H1 (cell line): Measurements from ENCODE around the gene ERC1. TPM values are rescaled to one million over a fixed set of nuclear protein-coding genes. Genes with fewer than 3 reads are reported as not detected.

Source experiments
- CTCF ChIA-PET: fragments of 300-600 bp; sonication (Branson Sonifier 250); formaldehyde crosslinking; loops from one replicate; lab custom pipeline; 2021; ENCODE audit not compliant: partially characterized antibody; lab: Charles Lee
- POLR2A ChIA-PET: fragments of 300-600 bp; sonication (Branson Sonifier 250); formaldehyde crosslinking; loops from one replicate; lab custom pipeline; 2021; ENCODE audit warnings: inconsistent platforms; ENCODE audit not compliant: partially characterized antibody; lab: Charles Lee
- DNase-seq, 2 experiments: peaks; one replicate each; pipeline versions ENCODE4 v3.0.0 to v3.0.0-alpha.2; 2010 to 2022; ENCODE audit warnings: low spot score in 2 of 2, low read depth in 1 of 2, mixed read lengths in 1 of 2
- FAIRE-seq: peaks from 2 replicates; lab custom pipeline; 2011; peaks lifted over from hg19 to GRCh38; lab: Jason Lieb, UNC
- H2AFZ ChIP-seq: 2 replicates; pipeline ENCODE4 v1.8.1; 2012; ENCODE audit warnings: low read length, inconsistent platforms
- H2AK5ac ChIP-seq: 2 replicates; pipeline ENCODE4 v1.6.1; 2013; ENCODE audit warnings: low read depth, low read length
- H2BK120ac ChIP-seq: replicated peaks from 2 replicates; pipeline ENCODE3; 2013; ENCODE audit warnings: low read depth, low read length, inconsistent platforms
- H2BK12ac ChIP-seq: 2 replicates; pipeline ENCODE4 v1.6.1; 2013; ENCODE audit warnings: low read depth, low read length
- H2BK15ac ChIP-seq: 2 replicates; pipeline ENCODE4 v1.6.1; 2013; ENCODE audit warnings: low read length
- H2BK20ac ChIP-seq: 2 replicates; pipeline ENCODE4 v1.6.1; 2013; ENCODE audit warnings: low read length
- H2BK5ac ChIP-seq: 2 replicates; pipeline ENCODE4 v1.6.1; 2013; ENCODE audit warnings: low read depth, low read length
- H3K14ac ChIP-seq: 2 replicates; pipeline ENCODE4 v1.6.1; 2013; ENCODE audit warnings: inconsistent platforms; ENCODE audit not compliant: insufficient read length
- H3K18ac ChIP-seq: 2 replicates; pipeline ENCODE4 v1.6.1; 2013; ENCODE audit warnings: low read length; ENCODE audit errors: extremely low read depth
- H3K23ac ChIP-seq: 2 replicates; pipeline ENCODE4 v1.6.1; 2013; ENCODE audit warnings: inconsistent platforms; ENCODE audit not compliant: insufficient read length
- H3K23me2 ChIP-seq: 2 replicates; pipeline ENCODE4 v1.6.1; 2013; ENCODE audit warnings: low read depth, low read length
- H3K27ac ChIP-seq: 2 replicates; pipeline ENCODE4 v1.6.1; 2011; ENCODE audit warnings: low read depth, low read length, inconsistent platforms
- H3K27me3 ChIP-seq, 4 experiments: replicated peaks in 1 of 4; 1 replicate in 1 of 4; 2 replicates in 3 of 4; pipeline versions ENCODE4 v1.6.1 to v1.8.1; 2011 to 2013; ENCODE audit warnings: low read length in 3 of 4, mild to moderate bottlenecking in 3 of 4, inconsistent platforms in 2 of 4, mixed read lengths in 2 of 4, moderate library complexity in 1 of 4; ENCODE audit not compliant: control insufficient read depth in 3 of 4, insufficient read depth in 3 of 4; ENCODE audit errors: extremely low read depth in 1 of 4
- H3K36me3 ChIP-seq, 4 experiments: 2 replicates each; pipeline versions ENCODE4 v1.6.1 to v1.8.1; 2011 to 2013; ENCODE audit warnings: mild to moderate bottlenecking in 4 of 4, low read length in 3 of 4, moderate library complexity in 2 of 4, control low read depth in 1 of 4, inconsistent platforms in 1 of 4; ENCODE audit not compliant: insufficient read depth in 4 of 4, control insufficient read depth in 2 of 4
- H3K4ac ChIP-seq: replicated peaks from 2 replicates; pipeline ENCODE3; 2013; ENCODE audit warnings: low read length, low read depth, mixed read lengths, inconsistent platforms; ENCODE audit not compliant: insufficient read length
- H3K4me1 ChIP-seq, 4 experiments: replicated peaks in 1 of 4; 1 replicate in 1 of 4; 2 replicates in 3 of 4; pipeline versions ENCODE4 v1.6.1 to v1.8.1; 2011 to 2013; ENCODE audit warnings: low read length in 3 of 4, inconsistent platforms in 2 of 4, mixed read lengths in 1 of 4; ENCODE audit not compliant: insufficient read depth in 4 of 4, control insufficient read depth in 3 of 4
- H3K4me2 ChIP-seq, 2 experiments: 2 replicates each; pipeline versions ENCODE4 v1.6.1 to v1.8.1; 2011 to 2013; ENCODE audit warnings: low read depth in 2 of 2, low read length in 2 of 2, control low read depth in 1 of 2, inconsistent platforms in 1 of 2, mild to moderate bottlenecking in 1 of 2; ENCODE audit not compliant: insufficient read depth in 1 of 2
- H3K4me3 ChIP-seq, 4 experiments: fragments of 200-600, 300-600 bp in 1 of 4; sonication (generic), shearing (Covaris generic), sonication (Bioruptor Twin) in 1 of 4; 2 replicates each; pipeline versions ENCODE4 v1.5.1 to v1.8.1; 2011 to 2016; ENCODE audit warnings: low read length in 4 of 4, low read depth in 3 of 4, control low read depth in 2 of 4, inconsistent platforms in 2 of 4, mild to moderate bottlenecking in 2 of 4, mixed read lengths in 1 of 4, moderate library complexity in 1 of 4; ENCODE audit not compliant: insufficient read depth in 2 of 4; ENCODE audit errors: extremely low read depth in 1 of 4
- H3K56ac ChIP-seq: replicated peaks from 2 replicates; pipeline ENCODE3; 2013; ENCODE audit warnings: low read depth, mild to moderate bottlenecking, mixed read lengths, low read length, inconsistent platforms; ENCODE audit not compliant: insufficient read length
- H3K79me1 ChIP-seq: 2 replicates; pipeline ENCODE4 v1.6.1; 2013; ENCODE audit warnings: low read depth, low read length, control low read depth
- H3K79me2 ChIP-seq, 2 experiments: 2 replicates each; pipeline versions ENCODE4 v1.6.1 to v1.8.1; 2012 to 2013; ENCODE audit warnings: low read length in 2 of 2, mild to moderate bottlenecking in 2 of 2, inconsistent platforms in 1 of 2; ENCODE audit not compliant: insufficient read depth in 2 of 2, control insufficient read depth in 1 of 2
- H3K9ac ChIP-seq, 4 experiments: replicated peaks in 1 of 4; 1 replicate in 1 of 4; 2 replicates in 3 of 4; pipeline versions ENCODE4 v1.6.1 to v1.8.1; 2011 to 2013; ENCODE audit warnings: low read depth in 3 of 4, low read length in 3 of 4, control low read depth in 2 of 4, mild to moderate bottlenecking in 2 of 4, moderate library complexity in 2 of 4, inconsistent platforms in 1 of 4; ENCODE audit errors: extremely low read depth in 1 of 4
- H3K9me3 ChIP-seq, 2 experiments: 2 replicates each; pipeline versions ENCODE4 v1.6.1 to v1.8.1; 2012 to 2013; ENCODE audit warnings: mild to moderate bottlenecking in 2 of 2, moderate library complexity in 2 of 2, control low read depth in 1 of 2, inconsistent platforms in 1 of 2, low read depth in 1 of 2, low read length in 1 of 2, mixed read lengths in 1 of 2; ENCODE audit not compliant: insufficient read depth in 2 of 2
- H4K20me1 ChIP-seq, 2 experiments: replicated peaks in 1 of 2; 2 replicates each; pipeline versions ENCODE3 to v1.8.1; 2011 to 2013; ENCODE audit warnings: inconsistent platforms in 2 of 2, low read length in 2 of 2, mild to moderate bottlenecking in 1 of 2; ENCODE audit not compliant: insufficient read depth in 2 of 2, control insufficient read depth in 1 of 2
- H4K5ac ChIP-seq: 2 replicates; pipeline ENCODE4 v1.6.1; 2013; ENCODE audit warnings: low read length, low read depth, mixed read lengths, inconsistent platforms; ENCODE audit not compliant: insufficient read length
- H4K8ac ChIP-seq: 2 replicates; pipeline ENCODE4 v1.8.0; 2013; ENCODE audit warnings: mild to moderate bottlenecking, moderate library complexity, low read length, inconsistent platforms; ENCODE audit not compliant: insufficient read depth; ENCODE audit errors: extremely low read depth
- H4K91ac ChIP-seq: replicated peaks from 2 replicates; pipeline ENCODE3; 2013; ENCODE audit warnings: low read length, mixed read lengths, inconsistent platforms; ENCODE audit not compliant: insufficient read length
- BCL11A ChIP-seq, 2 experiments: IDR thresholded peaks; one replicate each; pipeline ENCODE4 v1.6.1; 2011; ENCODE audit warnings: low read depth in 2 of 2, low read length in 2 of 2, mild to moderate bottlenecking in 2 of 2
- CHD1 ChIP-seq: IDR thresholded peaks from 2 replicates; pipeline ENCODE4 v1.6.1; 2012; ENCODE audit warnings: low read depth, low read length, improper control_type of control experiment
- FOSL1 ChIP-seq: IDR thresholded peaks from 2 replicates; pipeline ENCODE4 v1.6.1; 2011; ENCODE audit warnings: mild to moderate bottlenecking, low read depth, low read length, moderate library complexity; ENCODE audit not compliant: insufficient read depth
- GTF2F1 ChIP-seq: IDR thresholded peaks from 2 replicates; pipeline ENCODE4 v1.6.1; 2012; ENCODE audit warnings: low read depth, low read length, improper control_type of control experiment, borderline replicate concordance
- KDM1A ChIP-seq: fragments of 200-600, 300-600 bp; sonication (generic); IDR thresholded peaks from 2 replicates; pipeline ENCODE4 v1.7.1; 2016; ENCODE audit warnings: mild to moderate bottlenecking, low read length, borderline replicate concordance
- RXRA ChIP-seq: IDR thresholded peaks from 2 replicates; pipeline ENCODE4 v1.6.1; 2011; ENCODE audit warnings: low read depth, mild to moderate bottlenecking, low read length, moderate library complexity; ENCODE audit not compliant: insufficient read depth
- SIN3A ChIP-seq, 2 experiments: IDR thresholded peaks in 1 of 2; conservative IDR thresholded peaks in 1 of 2; 2 replicates each; pipeline ENCODE4 v1.6.1; 2011 to 2012; ENCODE audit warnings: low read length in 2 of 2, improper control_type of control experiment in 1 of 2, low read depth in 1 of 2, mild to moderate bottlenecking in 1 of 2
- SRF ChIP-seq: IDR thresholded peaks from 2 replicates; pipeline ENCODE4 v1.6.1; 2011; ENCODE audit warnings: mild to moderate bottlenecking, low read depth, low read length, moderate library complexity
- TCF12 ChIP-seq: IDR thresholded peaks from 2 replicates; pipeline ENCODE4 v1.6.1; 2011; ENCODE audit warnings: low read depth, mild to moderate bottlenecking, low read length
- WGBS, 2 experiments: shearing (Covaris generic) in 1 of 2; methylation state at CpG; one replicate each; pipeline versions ENCODE4 v1.1.6 to v1.1.7; 2013 to 2015; ENCODE audit warnings: low lambda C conversion rate in 2 of 2, mixed read lengths in 2 of 2, inconsistent platforms in 1 of 2, low coverage in 1 of 2, missing lambda C conversion rate in 1 of 2; ENCODE audit not compliant: insufficient replicate concordance in 2 of 2, insufficient coverage in 1 of 2, insufficient read length in 1 of 2; ENCODE audit errors: extremely low coverage in 1 of 2, missing lambda C conversion rate in 1 of 2; 5-methylcytosine and 5-hydroxymethylcytosine counted together
- polyA plus RNA-seq, 7 experiments: library from polyadenylated mRNA; depleted of rRNA in 3 of 7; stranded (reverse) in 5 of 7; unstranded in 2 of 7; fragments of >200 nt in 5 of 7; fragments of 200-250 nt in 2 of 7; gene quantifications; 1 replicate in 5 of 7; 2 replicates in 1 of 7; 4 replicates in 1 of 7; pipeline versions ENCODE4 v1.2.1 to v1.2.3, GENCODE V29; 2011 to 2013; ENCODE audit warnings: missing spikeins in 2 of 7, mixed read lengths in 2 of 7
- total RNA-seq: library from RNA; stranded (reverse); fragmentation: NEBNext Ultra II Directional; extraction: Animal tissue kit (Norgen Biotek cat#: 25700); gene quantifications from 2 replicates; pipeline ENCODE4 v1.2.1, GENCODE V29; 2021
- TF ChIP-seq, protein P1 (sequence below): IDR thresholded peaks from 2 replicates; pipeline ENCODE4 v1.6.1; 2012; ENCODE audit warnings: low read length, inconsistent platforms
- TF ChIP-seq, protein P2 (sequence below): IDR thresholded peaks from 2 replicates; pipeline ENCODE4 v1.6.1; 2012; ENCODE audit warnings: inconsistent platforms

The ERC1 gene
- total and polyA plus RNA-seq, 2 of the 8 experiments (the other 6 are each of a cell fraction or from before 2014, with no cell fraction given), result 7.8 to 45.7 TPM

DNA sequence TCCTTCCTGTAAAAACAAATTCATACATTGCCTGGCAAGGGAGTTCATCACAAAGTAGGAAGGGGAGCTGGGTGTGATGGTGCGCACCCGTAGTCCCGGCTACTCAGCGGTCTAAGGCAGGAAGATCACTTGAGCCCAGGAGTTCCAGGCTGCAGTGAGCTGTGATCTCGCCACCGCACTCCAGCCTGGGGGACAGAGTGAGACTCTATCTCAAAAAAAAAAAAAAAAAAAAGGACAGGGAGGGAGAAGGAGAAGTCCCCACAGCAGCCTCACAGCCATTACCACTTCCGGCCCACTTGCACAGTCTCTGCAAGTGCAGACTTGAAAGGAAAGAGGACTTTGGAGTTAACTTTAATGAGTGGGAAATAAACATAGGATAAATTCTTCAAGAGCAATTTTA, 482.4 kb downstream of the ERC1 start:
- no peaks in the 10 kb centered on the region for H3K23me2 ChIP-seq
- H2BK12ac ChIP-seq, result 0 out of 2 replicates have a peak overlapping the region, but pooled peaks have one; percentile 23
- no peaks in the 10 kb centered on the region for H3K9me3 ChIP-seq
- no peak overlapping the region for H3K4me3 ChIP-seq
- H4K8ac ChIP-seq, result no peak overlapping the region
- H3K79me2 ChIP-seq, result no peaks in the 10 kb centered on the region
- no peak overlapping the region; a peak in 1 of 4 replicates for H3K4me2 ChIP-seq
- H3K27ac ChIP-seq, result no peak overlapping the region
- ChIA-PET POLR2A (no interaction called here), CTCF (interaction anchor here (1.1 kb wide), 1 partner anchor 9 kb away, joined by 4 read pairs; no protein-coding TSS in a partner anchor)
- no peak overlapping the region for H3K4ac ChIP-seq
- no peak overlapping the region for H2BK5ac ChIP-seq
- H2BK15ac ChIP-seq, result no peak overlapping the region
- no peak overlapping the region for H3K18ac ChIP-seq
- no peak overlapping the region for H3K23ac ChIP-seq
- no peaks in the 10 kb centered on the region for H3K79me1 ChIP-seq
- FAIRE-seq, result no peak
- no peak overlapping the region; a peak in 1 of 7 replicates for H3K9ac ChIP-seq
- no peak overlapping the region for H2AFZ ChIP-seq
- no peak overlapping the region for H2AK5ac ChIP-seq
- no peak overlapping the region for H4K91ac ChIP-seq
- peaks cover 0 to 2% (median 0%) of the 10 kb centered on the region in 4 experiments; a peak in 1 of 8 replicates for H3K36me3 ChIP-seq
- no peak overlapping the region for H2BK20ac ChIP-seq
- no peaks in the 10 kb centered on the region for H4K20me1 ChIP-seq
- H3K27me3 ChIP-seq, result no peaks in the 10 kb centered on the region; a peak in 1 of 7 replicates
- no peak overlapping the region for H3K14ac ChIP-seq
- no peak overlapping the region for H3K56ac ChIP-seq
- H3K4me1 ChIP-seq, result peaks cover 3 to 14% (median 10%) of the 10 kb centered on the region in 4 experiments; a peak in 6 of 7 replicates
- H2BK120ac ChIP-seq, result no peak overlapping the region
- no peak overlapping the region for H4K5ac ChIP-seq
- WGBS, 2 experiments, result 95% methylated on average over 7 of the region's 7 CpGs; no CpG with 5 or more reads in 1 of the 2 experiments
- DNase-seq, result no peak
- TF ChIP-seq KDM1A, result no peak
- TF ChIP-seq FOSL1, result no peak
- TF ChIP-seq TCF12, result no peak
- TF ChIP-seq BCL11A (IDR thresholded peaks at IDR 0.05; ENCODE audit: low read depth in 2 of 2, low read length in 2 of 2), result no peak
- TF ChIP-seq CHD1, result no peak
- TF ChIP-seq, protein P1, sequence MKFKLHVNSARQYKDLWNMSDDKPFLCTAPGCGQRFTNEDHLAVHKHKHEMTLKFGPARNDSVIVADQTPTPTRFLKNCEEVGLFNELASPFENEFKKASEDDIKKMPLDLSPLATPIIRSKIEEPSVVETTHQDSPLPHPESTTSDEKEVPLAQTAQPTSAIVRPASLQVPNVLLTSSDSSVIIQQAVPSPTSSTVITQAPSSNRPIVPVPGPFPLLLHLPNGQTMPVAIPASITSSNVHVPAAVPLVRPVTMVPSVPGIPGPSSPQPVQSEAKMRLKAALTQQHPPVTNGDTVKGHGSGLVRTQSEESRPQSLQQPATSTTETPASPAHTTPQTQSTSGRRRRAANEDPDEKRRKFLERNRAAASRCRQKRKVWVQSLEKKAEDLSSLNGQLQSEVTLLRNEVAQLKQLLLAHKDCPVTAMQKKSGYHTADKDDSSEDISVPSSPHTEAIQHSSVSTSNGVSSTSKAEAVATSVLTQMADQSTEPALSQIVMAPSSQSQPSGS, result no peak
- no peak for TF ChIP-seq GTF2F1
- TF ChIP-seq RXRA, result no peak
- TF ChIP-seq, protein P2, sequence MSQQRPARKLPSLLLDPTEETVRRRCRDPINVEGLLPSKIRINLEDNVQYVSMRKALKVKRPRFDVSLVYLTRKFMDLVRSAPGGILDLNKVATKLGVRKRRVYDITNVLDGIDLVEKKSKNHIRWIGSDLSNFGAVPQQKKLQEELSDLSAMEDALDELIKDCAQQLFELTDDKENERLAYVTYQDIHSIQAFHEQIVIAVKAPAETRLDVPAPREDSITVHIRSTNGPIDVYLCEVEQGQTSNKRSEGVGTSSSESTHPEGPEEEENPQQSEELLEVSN, result no peak
- no peak for TF ChIP-seq SRF
- no peak for TF ChIP-seq SIN3A (conservative IDR thresholded peaks at IDR 0.05 in 1 of 2, IDR thresholded peaks at IDR 0.05 in 1 of 2; ENCODE audit: low read depth in 1 of 2, low read length in 2 of 2)
